ENCODE measurements around the gene RNF227.
"Not testable (repeated sequence)": the region's sequence is repeated elsewhere in the genome, so short reads cannot be mapped to it uniquely, and the experiment has no call there.

RNF227 gene

GRCh38 chr17:7887482-7888183 lies 28.5 kb downstream of the RNF227 start:
- peak; percentile 95 for DNase-seq

GRCh38 chr17:7887038-7887481 lies 29.0 kb downstream of the RNF227 start:
- DNase-seq: no peak

- DNase-seq: peak; percentile 74
Measured at GRCh38 chr17:7886227-7887037, 29.7 kb downstream of the RNF227 start.

GRCh38 chr17:7885367-7886226 lies 30.5 kb downstream of the RNF227 start:
- peak; percentile 55 for DNase-seq

GRCh38 chr17:7884581-7885366 lies 31.3 kb downstream of the RNF227 start:
- peak; percentile 39 for DNase-seq

GRCh38 chr17:7883781-7884386 lies 32.2 kb downstream of the RNF227 start:
- peak; percentile 45 for DNase-seq

- DNase-seq: no peak
Measured at GRCh38 chr17:7882629-7883028, 33.5 kb downstream of the RNF227 start.

GRCh38 chr17:7882068-7882467 lies 34.0 kb downstream of the RNF227 start:
- no peak for DNase-seq

- DNase-seq: no peak
Measured at GRCh38 chr17:7881276-7882054, 34.6 kb downstream of the RNF227 start.

GRCh38 chr17:7880076-7880868 lies 35.8 kb downstream of the RNF227 start:
- DNase-seq: no peak

GRCh38 chr17:7878234-7878633 lies 37.9 kb downstream of the RNF227 start:
- no peak for DNase-seq

GRCh38 chr17:7875804-7876370 lies 40.2 kb downstream of the RNF227 start:
- DNase-seq: no peak

GRCh38 chr17:7873051-7873450 lies 43.0 kb downstream of the RNF227 start:
- no peak for DNase-seq

- DNase-seq: no peak
Measured at GRCh38 chr17:7867881-7868329, 48.2 kb downstream of the RNF227 start.

GRCh38 chr17:7864995-7865650 lies 51.0 kb downstream of the RNF227 start:
- no peak for DNase-seq

- not testable (repeated sequence) for DNase-seq
Measured at GRCh38 chr17:7864384-7864783, 51.7 kb downstream of the RNF227 start.
